HUDEP-2 (cell line): ENCODE results near the gene PLXND1.
"Not testable (repeated sequence)": the region's sequence is repeated elsewhere in the genome, so short reads cannot be mapped to it uniquely, and the experiment has no call there.

Experiments
- DNase-seq, 76 experiments: peaks; one replicate each; lab custom pipeline; 2025; ENCODE audit not compliant: unreplicated experiment in 76 of 76; lab: John Stamatoyannopoulos, UW

The PLXND1 gene, protein sequence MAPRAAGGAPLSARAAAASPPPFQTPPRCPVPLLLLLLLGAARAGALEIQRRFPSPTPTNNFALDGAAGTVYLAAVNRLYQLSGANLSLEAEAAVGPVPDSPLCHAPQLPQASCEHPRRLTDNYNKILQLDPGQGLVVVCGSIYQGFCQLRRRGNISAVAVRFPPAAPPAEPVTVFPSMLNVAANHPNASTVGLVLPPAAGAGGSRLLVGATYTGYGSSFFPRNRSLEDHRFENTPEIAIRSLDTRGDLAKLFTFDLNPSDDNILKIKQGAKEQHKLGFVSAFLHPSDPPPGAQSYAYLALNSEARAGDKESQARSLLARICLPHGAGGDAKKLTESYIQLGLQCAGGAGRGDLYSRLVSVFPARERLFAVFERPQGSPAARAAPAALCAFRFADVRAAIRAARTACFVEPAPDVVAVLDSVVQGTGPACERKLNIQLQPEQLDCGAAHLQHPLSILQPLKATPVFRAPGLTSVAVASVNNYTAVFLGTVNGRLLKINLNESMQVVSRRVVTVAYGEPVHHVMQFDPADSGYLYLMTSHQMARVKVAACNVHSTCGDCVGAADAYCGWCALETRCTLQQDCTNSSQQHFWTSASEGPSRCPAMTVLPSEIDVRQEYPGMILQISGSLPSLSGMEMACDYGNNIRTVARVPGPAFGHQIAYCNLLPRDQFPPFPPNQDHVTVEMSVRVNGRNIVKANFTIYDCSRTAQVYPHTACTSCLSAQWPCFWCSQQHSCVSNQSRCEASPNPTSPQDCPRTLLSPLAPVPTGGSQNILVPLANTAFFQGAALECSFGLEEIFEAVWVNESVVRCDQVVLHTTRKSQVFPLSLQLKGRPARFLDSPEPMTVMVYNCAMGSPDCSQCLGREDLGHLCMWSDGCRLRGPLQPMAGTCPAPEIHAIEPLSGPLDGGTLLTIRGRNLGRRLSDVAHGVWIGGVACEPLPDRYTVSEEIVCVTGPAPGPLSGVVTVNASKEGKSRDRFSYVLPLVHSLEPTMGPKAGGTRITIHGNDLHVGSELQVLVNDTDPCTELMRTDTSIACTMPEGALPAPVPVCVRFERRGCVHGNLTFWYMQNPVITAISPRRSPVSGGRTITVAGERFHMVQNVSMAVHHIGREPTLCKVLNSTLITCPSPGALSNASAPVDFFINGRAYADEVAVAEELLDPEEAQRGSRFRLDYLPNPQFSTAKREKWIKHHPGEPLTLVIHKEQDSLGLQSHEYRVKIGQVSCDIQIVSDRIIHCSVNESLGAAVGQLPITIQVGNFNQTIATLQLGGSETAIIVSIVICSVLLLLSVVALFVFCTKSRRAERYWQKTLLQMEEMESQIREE (N-terminal part only)

DNA sequence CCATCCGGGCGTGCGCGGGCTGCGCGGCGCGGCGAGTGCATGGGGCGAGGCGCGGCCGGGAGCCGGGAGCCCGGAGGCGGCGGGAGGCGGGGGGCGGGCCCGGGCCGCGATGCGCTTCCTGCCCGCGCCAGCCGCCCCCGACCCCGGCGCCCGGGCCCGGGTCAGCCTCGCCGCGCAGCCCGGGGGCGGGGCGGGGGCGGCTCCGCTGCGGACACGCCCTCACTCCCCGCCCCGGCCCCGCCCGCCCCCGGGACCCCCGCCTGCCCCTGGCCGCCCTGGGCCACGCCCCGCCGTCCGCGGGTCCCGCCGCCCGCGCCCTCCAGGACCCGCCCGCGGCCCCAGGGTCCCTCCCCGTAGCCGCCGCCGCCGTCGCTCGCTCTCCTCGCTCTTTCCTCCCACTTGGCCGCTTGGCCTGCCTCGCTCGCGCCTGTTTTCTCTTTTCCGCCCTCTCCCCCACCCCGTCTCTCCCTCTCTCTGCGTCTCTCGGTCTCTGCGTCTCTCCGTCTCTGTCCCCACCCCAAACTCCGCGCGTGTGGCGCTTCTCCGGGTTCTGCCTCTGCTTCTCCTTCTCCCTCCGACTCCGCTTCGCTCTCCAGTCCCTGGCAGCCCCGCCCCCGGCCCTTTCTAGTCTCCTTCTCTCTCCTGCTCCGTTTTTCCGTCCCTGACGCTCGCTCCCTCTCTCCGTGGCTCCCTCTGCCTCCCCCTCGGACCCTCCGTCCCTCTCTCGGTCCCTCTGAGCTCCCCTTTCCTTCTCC is at the start of gene PLXND1:
Gene PLXND1 (minus strand): TSS at position 41 of the 755 bp plus-strand sequence. CDS start 37 bp downstream, at position 4.
- DNase-seq = peak in 71 of 76 experiments; percentile 11 to 88 (median 59)

DNA sequence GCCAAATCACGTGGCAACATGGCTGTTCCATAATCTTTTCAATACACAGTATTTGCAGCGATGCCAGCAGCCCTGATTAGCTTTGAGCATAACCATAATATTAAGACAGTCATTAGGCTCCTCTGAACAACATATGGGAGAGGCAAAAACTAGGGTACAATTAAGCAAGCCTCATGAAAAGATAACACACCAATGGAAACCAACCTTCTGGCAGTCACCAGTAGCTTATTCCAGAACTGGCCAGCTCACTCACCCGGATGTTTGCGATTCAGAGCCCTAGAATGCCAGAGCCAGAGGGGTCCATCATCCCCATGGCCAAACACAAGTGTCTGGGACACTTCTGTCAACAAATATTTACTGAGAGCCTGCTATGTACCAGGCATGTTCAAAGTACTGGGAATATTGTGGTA is 48.8 kb upstream of the PLXND1 start:
- peak in 39 of 76 experiments; percentile 2 to 74 (median 20) for DNase-seq

DNA sequence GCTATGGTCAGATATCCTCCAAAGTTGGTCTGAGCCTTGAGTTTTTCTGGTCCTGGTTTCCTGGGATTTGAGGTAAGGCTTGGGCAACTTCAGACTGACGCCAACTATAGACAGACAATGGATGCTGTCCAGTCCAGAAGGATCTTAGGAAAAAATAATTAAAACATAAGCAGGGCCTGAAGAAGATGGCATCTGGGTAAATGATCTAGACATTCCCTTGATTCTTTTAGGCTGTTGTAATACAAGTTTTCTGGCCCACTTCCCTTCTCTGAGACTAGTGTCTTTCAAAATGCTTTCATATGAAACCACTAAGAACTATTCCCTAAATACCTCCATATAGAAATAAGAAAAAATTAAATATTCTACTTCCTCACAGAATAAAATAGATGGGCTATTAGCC is 47.7 kb upstream of the PLXND1 start:
- DNase-seq = no peak

DNA sequence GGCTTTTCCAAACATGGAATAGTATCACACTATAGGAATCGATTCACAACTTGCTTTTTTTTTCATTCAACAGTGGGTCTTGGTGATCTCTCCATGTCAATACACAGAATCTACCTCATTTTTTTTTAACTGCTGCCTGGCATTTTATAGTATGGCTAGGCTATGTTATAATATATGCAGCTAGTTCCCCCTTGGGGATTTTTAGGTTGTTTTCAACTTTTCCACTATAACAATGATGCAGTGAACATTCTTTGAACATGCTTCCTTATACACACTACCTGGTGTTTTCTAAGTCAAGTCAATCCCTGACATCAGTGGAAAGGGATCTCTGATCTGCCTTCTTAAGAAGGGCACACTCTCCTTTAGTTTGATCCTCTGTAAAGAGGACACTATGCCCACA is 46.5 kb upstream of the PLXND1 start:
- no peak for DNase-seq

DNA sequence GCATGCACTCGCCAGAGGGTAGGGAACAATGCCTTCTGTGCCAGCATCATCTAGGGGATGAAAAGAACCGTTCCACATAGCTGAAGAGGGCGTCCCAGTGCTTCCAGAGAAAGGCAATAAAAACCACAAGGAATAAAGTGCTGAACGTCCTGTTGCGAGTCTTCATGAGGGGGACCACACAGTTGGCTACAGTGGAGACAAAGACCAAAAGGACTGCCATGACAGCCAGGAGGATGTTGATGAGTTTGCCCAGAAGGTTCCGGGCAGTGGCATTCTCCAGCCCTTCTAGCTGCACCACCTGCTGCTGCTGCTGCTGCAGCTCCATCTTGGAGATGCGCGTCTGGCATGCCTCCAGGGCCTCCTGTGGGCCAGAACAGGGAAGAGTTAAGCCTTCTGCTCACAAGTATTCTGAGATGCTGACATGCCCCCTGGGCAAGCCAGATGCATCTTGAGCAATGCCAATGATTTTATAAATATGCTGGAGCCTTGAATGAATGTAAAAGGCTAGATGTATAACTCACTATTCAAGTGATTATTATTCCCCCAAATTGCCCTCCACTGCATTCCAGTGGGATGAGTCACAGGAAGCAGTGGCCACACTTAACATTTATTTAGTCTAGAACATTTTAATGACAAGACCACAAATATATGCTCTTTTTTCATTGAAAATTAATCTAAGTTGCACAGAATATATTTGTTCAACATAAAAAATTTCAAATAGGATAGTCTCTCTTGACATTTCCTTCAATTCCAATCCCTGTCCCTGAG is 45.1 kb upstream of the PLXND1 start:
- DNase-seq = no peak

DNA sequence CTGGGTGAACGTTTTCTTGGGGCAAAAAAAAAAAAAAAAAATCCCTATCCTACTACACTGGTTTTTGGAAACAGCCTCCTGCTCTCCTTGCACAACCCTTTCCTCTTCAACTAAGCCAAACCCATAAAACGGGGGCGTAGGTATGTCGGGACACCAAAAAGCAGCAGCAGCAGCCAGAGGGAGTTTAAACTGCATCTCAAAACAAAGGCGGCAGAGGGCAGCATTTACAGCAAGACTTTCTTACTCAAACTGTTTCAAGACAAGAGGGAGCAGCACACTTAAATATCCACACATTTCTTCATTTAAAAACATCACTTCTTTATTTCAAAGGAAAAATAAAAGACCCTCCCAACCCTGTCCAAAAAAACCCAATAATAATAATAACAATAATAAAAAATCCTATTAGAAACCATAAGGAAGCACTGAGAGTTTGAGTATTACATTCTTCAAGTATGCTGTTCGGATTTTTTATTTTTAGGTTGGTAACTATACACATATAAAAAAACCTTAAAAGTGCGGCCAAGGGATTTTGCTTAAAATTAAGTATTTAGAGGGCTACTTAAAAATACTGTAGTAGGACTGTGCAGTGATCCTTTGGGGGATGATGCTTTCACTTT is 43.9 kb upstream of the PLXND1 start:
- DNase-seq = peak in 67 of 76 experiments; percentile 1 to 78 (median 44)

DNA sequence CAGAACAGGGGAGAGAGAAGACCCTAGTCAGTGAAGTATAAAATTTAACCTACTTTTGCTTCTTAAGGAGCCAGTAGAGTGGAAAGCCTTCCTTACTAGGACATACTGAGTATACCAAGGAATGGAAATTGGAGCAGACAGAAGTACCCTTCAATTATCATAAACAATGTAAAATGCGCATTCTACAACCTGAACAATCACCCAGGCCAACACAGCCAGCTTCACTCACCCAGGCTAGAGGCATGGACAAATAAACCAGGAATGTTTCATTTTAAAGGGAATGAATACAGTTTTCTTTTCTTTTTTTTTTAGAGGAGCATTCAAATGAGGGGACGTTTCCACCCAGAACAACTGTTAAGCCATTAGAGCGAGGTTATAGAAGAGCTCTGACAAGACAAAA is 41.9 kb upstream of the PLXND1 start:
- DNase-seq = no peak

DNA sequence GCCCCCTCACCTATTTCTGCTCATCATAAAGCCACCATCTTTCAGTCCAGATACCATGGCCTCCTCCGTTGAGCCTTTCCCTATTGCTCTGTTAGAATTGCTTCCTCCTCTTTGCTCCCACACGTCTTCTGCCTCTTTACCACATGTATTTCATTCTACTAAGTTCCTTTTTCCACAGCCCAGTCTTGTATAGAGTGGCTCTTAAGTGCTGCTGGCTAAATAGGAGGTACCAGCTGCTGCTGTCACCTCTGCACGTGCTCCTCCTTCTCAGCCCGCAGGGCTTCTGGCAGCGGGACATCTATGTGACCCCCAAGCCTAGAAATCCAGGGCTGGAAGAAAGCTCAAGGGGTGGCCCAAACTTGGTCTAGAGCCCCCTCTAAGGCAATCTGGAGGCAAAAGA is 38.8 kb upstream of the PLXND1 start:
- no peak for DNase-seq

DNA sequence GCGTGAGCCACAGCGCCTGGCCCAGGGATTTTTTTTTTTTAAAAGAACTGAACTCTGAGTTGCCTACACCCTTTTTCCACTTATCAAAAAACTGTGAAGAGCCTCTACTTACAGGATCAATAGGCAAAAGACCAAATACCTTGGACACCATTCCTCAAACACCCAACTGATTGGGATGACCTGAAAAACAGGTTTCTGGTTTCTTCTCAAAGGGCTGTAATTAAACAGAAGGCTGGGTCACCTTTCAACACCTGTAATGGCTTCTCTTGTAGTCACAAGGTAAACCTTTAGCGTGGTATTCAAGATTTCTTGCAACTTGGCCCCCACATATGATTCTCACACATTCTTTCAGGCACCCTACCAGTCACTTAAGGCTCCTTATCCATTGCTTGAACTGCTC is 38.4 kb upstream of the PLXND1 start:
- DNase-seq = no peak

DNA sequence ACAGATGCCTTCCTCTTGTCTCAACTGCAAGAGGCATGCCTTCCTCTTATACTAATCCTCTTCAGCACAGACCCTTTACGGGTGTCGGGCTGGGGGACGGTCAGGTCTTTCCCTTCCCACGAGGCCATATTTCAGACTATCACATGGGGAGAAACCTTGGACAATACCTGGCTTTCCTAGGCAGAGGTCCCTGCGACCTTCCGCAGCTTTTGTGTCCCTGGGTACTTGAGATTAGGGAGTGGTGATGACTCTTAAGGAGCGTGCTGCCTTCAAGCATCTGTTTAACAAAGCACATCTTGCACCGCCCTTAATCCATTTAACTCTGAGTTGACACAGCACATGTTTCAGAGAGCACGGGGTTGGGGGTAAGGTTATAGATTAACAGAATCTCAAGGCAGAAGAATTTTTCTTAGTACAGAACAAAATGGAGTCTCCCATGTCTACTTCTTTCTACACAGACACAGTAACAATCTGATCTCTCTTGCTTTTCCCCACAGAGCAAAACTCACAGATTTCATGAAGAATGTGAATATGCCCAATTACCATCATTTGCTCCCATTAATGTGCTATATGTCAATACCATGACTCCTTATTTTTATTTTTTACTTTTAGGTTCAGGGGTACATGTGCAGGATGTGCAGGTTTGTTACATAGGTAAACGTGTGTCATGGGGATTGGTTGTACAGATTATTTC is 35.2 kb upstream of the PLXND1 start:
- not testable (repeated sequence) for DNase-seq

DNA sequence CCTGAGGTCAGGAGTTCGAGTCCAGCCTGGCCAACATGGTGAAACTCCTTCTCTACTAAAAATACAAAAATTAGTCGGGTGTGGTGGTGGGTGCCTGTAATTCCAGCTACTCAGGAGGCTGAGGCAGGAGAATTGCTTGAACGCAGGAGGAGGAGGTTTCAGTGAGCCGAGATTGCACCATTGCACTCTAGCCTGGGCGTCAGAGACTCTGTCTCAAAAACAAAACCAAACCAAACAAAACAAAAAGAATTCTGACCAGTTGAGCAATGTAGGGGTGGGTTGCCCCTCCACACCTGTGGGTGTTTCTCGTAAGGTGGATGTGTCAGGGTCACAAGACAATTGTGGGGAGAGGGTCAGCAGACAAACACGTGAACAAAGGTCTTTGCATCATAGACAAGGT is 34.5 kb upstream of the PLXND1 start:
- DNase-seq = not testable (repeated sequence)

DNA sequence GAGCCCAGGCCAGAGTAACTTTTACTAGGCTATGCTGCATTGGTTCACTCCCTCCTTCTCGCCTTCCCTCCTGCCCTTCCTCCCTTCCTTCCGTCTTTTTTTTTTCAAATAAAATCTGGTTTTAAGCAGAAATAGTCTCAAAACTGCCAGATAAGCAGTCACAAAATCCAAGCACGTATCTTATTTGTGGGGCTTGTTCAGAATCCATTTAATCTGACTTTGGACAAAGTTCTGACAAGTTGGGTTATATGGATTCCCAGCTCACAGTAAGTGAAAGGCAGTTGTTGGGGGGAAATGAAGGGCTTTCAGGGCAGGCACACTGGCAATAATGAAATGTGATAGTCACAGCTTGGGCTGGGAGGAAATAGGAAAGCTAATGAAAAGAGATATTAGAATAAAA is 32.0 kb upstream of the PLXND1 start:
- DNase-seq = no peak

DNA sequence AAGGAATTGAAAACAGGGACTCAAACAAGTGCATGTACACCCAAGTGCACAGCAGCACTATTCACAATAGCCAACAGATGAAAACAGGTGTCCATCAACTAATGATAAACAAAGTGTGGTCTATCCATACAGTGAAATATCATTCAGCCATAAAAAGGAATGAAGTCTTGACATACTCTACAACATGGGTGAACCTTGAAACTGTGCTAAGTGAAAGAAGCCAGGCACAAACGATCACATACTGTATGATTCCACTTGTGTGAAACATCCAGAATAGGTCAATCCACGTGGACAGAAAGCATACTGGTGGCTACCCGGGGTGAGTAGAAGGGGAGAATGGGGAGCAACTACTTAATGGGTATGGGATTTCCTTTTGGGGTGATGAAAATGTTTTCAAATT is 29.6 kb upstream of the PLXND1 start:
- DNase-seq = no peak

DNA sequence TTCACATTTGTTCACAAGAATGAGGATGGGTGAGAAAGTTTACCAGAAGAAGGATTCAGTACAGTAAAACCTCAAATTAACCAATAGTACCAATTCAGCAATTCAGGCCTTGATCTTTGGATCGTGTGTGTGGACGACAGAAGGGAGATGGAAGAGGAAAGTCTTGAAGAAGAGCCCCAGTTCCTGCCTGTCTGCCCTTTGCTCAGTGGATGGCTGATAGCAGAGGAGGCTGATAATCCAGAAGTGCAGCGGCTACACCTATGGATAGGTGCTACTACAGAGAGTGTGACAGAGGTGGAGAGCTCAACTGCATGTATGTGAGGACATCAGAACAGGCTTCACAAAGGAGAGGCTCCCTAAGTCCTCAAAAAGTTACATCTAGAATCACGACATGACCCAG is 29.2 kb upstream of the PLXND1 start:
- no peak for DNase-seq

DNA sequence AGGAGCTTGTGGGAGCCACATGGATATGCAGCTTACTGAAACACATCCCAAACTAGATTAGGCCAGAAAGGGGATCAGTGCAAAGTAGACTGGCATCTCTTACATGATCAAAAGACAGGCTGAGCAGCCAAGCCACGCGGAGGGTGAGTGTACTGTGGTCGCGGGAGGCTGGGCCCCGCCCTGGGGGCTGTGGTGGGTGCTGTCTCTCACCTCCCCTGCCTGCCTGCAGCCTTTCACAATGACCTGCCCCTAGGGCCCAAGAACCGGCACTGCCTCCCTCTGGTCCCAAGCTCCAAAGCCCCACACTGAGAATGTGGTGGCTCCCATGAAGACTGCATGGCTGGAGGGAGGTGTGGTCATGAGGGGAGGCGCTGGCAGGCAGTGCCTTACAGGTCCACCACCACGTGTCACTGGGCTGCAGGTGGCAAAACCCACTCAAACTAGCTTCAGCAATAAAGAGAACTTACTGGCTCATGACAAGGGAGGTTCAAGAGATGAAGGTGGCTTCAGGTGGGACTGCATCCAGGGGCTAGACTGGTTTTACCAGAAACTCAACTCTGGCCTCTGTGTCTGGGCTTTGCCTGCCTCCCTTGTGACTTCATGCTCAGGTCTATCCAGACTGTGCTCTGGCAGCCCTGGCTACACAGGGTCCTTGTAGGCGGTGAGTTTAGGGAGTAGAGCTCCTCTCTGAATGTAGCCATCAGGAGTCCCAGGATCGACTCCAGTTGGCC is 27.4 kb upstream of the PLXND1 start:
- DNase-seq = no peak

DNA sequence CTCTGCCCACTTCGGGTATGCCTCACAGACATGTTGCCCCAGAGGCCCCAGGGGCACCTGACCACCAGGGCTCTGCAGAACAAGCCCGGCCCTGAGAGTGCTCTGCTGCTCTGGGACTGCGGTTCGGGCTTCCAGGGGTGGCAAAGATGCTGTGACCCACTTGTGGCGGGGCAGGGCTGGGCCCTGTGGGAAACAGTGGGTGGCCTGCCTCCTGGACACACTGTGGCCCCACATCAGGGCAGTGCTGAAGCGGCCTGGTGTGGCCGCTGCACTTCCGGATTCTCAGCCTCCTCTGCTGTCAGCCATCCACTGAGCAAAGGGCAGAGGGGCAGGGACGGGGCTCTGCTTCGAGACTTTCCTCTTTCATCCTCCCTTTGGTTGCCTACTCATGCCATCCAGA is 26.5 kb upstream of the PLXND1 start:
- no peak for DNase-seq

DNA sequence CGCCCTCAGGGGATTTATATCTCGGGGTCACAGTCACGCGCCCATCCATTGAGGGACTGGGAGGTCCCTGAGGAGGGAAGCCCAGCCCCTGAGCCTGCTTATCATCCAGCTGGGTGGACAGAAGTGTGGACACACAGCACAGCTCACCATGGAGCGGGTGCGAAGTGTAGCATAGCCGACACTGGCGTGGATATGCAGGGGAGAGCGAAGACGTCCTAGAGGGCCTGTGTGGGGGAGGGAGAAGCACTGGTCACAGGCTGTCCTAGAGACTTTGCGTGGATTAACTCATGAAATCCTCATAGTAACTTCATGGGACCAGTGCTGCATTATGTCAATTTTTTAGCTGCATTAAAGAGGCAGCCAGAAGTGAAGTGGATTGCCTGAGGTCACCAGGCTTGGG is 26.1 kb upstream of the PLXND1 start:
- DNase-seq = no peak

DNA sequence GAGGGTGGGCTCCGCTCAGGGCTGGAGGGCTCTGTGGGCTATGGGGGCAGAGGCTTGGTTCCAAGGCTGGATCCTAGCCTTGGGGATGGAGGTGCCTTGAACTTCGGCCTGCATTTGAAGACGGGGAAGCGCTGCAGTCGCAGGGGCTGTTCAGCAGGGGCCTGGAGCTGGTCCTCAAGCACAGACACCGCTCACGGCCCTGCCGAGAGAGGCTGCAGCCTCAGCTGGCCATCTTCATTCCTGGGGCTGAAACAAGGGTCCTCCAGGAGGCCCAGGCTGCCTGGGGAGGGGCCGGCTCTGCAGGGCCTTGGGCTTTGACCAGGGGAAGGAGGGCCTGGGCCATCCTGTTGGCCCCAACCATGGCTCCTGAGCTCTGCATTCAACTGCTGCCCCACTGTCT is 25.6 kb upstream of the PLXND1 start:
- DNase-seq = no peak
